Measurements from ENCODE around the gene SFTA2. TPM values are rescaled to one million over a fixed set of nuclear protein-coding genes. Genes with fewer than 3 reads are reported as not detected.

SFTA2 gene
- total and polyA plus RNA-seq, 2 of the 8 experiments (the other 6 are each of a cell fraction or from before 2014, with no cell fraction given) = not detected

DNA sequence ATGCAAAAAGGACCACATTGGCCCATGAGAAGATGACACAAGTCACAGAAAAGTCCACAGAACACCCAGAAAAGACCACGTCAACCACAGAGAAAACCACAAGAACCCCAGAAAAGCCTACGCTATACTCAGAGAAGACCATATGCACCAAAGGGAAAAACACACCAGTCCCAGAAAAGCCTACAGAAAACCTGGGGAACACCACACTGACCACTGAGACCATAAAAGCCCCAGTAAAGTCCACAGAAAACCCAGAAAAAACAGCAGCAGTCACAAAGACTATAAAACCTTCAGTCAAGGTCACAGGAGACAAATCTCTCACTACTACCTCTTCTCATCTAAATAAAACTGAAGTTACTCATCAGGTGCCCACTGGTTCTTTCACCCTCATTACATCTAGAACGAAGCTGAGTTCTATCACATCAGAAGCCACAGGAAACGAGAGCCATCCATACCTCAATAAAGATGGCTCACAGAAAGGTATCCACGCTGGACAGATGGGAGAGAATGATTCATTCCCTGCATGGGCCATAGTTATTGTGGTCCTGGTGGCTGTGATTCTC lies 20.0 kb upstream of the SFTA2 start:
- Histone ChIP-seq H3K23ac (ENCODE audit: insufficient read length) (no peak overlapping the region), H3K79me2 (ENCODE audit: control insufficient read depth in 1 of 2, insufficient read depth in 2 of 2, low read length in 2 of 2) (no peaks in the 10 kb centered on the region), H3K4me3 (ENCODE audit: extremely low read depth in 1 of 4, insufficient read depth in 2 of 4, low read depth in 3 of 4, low read length in 4 of 4) (no peak overlapping the region), H2BK12ac (ENCODE audit: low read depth, low read length) (no peak overlapping the region), H2AFZ (ENCODE audit: low read length) (no peak overlapping the region), H4K8ac (ENCODE audit: extremely low read depth, insufficient read depth, low read length) (no peak overlapping the region), H3K14ac (ENCODE audit: insufficient read length) (no peak overlapping the region), H2BK20ac (ENCODE audit: low read length) (no peak overlapping the region), H3K9me3 (ENCODE audit: insufficient read depth in 2 of 2, low read depth in 1 of 2, low read length in 1 of 2) (no peaks in the 10 kb centered on the region), H4K20me1 (replicated peaks in 1 of 2; ENCODE audit: control insufficient read depth in 1 of 2, insufficient read depth in 2 of 2, low read length in 2 of 2) (no peaks in the 10 kb centered on the region), H3K4me2 (ENCODE audit: insufficient read depth in 1 of 2, low read depth in 2 of 2, low read length in 2 of 2) (no peak overlapping the region), H3K18ac (ENCODE audit: extremely low read depth, low read length) (no peak overlapping the region), H3K23me2 (ENCODE audit: low read depth, low read length) (peaks cover 6% of the 10 kb centered on the region; the same call in 1 of the 2 replicates), H3K4me1 (replicated peaks in 1 of 4; ENCODE audit: control insufficient read depth in 3 of 4, insufficient read depth in 4 of 4, low read length in 3 of 4) (peaks cover 3 to 4% (median 4%) of the 10 kb centered on the region in 4 experiments; a peak in 4 of 7 replicates), H2BK15ac (ENCODE audit: low read length) (no peak overlapping the region), H3K27me3 (replicated peaks in 1 of 4; ENCODE audit: control insufficient read depth in 3 of 4, extremely low read depth in 1 of 4, insufficient read depth in 3 of 4, low read length in 3 of 4) (peaks cover 0 to 13% (median 9%) of the 10 kb centered on the region in 4 experiments; a peak in 5 of 7 replicates), H3K27ac (ENCODE audit: low read depth, low read length) (no peak overlapping the region), H4K91ac (replicated peaks; ENCODE audit: insufficient read length, low read length) (no peak overlapping the region), H2BK5ac (ENCODE audit: low read depth, low read length) (no peak overlapping the region), H3K4ac (replicated peaks; ENCODE audit: insufficient read length, low read depth, low read length) (no peak overlapping the region), H3K36me3 (ENCODE audit: control insufficient read depth in 2 of 4, insufficient read depth in 4 of 4, low read length in 3 of 4) (no peaks in the 10 kb centered on the region), H4K5ac (ENCODE audit: insufficient read length, low read depth, low read length) (no peak overlapping the region), H3K9ac (replicated peaks in 1 of 4; ENCODE audit: extremely low read depth in 1 of 4, low read depth in 3 of 4, low read length in 3 of 4) (no peak overlapping the region), H3K56ac (replicated peaks; ENCODE audit: insufficient read length, low read depth, low read length) (no peak overlapping the region), H2AK5ac (ENCODE audit: low read depth, low read length) (no peak overlapping the region), H2BK120ac (replicated peaks; ENCODE audit: low read depth, low read length) (no peak overlapping the region), H3K79me1 (ENCODE audit: low read depth, low read length) (no peaks in the 10 kb centered on the region)
- WGBS, 2 experiments (ENCODE audit: extremely low coverage in 1 of 2, insufficient coverage in 1 of 2, insufficient read length in 1 of 2, insufficient replicate concordance in 2 of 2, low coverage in 1 of 2, low lambda C conversion rate in 2 of 2, missing lambda C conversion rate in 1 of 2) = 78% methylated on average over 5 of the region's 5 CpGs; no CpG with 5 or more reads in 1 of the 2 experiments
- FAIRE-seq = no peak
- ChIA-PET POLR2A (ENCODE audit: partially characterized antibody) (no interaction called here), CTCF (ENCODE audit: partially characterized antibody) (interaction anchor here (1.4 kb wide), 1 partner anchor 117 kb away, joined by 3 read pairs; no protein-coding TSS in a partner anchor)
- DNase-seq (ENCODE audit: low read depth in 1 of 2, low spot score in 2 of 2) = no peak
- TF ChIP-seq, protein P1, sequence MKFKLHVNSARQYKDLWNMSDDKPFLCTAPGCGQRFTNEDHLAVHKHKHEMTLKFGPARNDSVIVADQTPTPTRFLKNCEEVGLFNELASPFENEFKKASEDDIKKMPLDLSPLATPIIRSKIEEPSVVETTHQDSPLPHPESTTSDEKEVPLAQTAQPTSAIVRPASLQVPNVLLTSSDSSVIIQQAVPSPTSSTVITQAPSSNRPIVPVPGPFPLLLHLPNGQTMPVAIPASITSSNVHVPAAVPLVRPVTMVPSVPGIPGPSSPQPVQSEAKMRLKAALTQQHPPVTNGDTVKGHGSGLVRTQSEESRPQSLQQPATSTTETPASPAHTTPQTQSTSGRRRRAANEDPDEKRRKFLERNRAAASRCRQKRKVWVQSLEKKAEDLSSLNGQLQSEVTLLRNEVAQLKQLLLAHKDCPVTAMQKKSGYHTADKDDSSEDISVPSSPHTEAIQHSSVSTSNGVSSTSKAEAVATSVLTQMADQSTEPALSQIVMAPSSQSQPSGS (IDR thresholded peaks at IDR 0.05; ENCODE audit: low read length) = no peak
- TF ChIP-seq CHD1 (IDR thresholded peaks at IDR 0.05; ENCODE audit: low read depth, low read length) (no peak), CREB1 (IDR thresholded peaks at IDR 0.05) (no peak), NANOG (IDR thresholded peaks at IDR 0.05; ENCODE audit: insufficient read depth, low read depth, low read length, poor library complexity, severe bottlenecking) (no peak), GABPA (IDR thresholded peaks at IDR 0.05; ENCODE audit: borderline replicate concordance, insufficient read depth, low read length) (no peak), KDM1A (IDR thresholded peaks at IDR 0.05; ENCODE audit: borderline replicate concordance, low read length) (no peak), CBX8 (IDR thresholded peaks at IDR 0.05; ENCODE audit: borderline replicate concordance, low read depth, low read length) (no peak), SP4 (IDR thresholded peaks at IDR 0.05; ENCODE audit: low read length) (no peak)
